Endodermal cell (in vitro differentiated cells): ENCODE data around the gene PODXL2. TPM values are rescaled to one million over a fixed set of nuclear protein-coding genes. Genes with fewer than 3 reads are reported as not detected.

Experiments
- DNase-seq: peaks from one replicate; pipeline ENCODE4 v3.0.0-alpha.2; 2017
- H3K27ac ChIP-seq: 2 replicates; pipeline ENCODE4 v1.5.1; 2013; ENCODE audit warnings: mild to moderate bottlenecking, low read depth, low read length, moderate library complexity
- H3K27me3 ChIP-seq: 2 replicates; pipeline ENCODE4 v1.6.1; 2013; ENCODE audit warnings: mild to moderate bottlenecking, low read length, moderate library complexity; ENCODE audit not compliant: insufficient read depth, control insufficient read depth, poor library complexity, severe bottlenecking
- H3K36me3 ChIP-seq: 2 replicates; pipeline ENCODE4 v1.7.0; 2013; ENCODE audit warnings: mild to moderate bottlenecking, low read length, moderate library complexity; ENCODE audit not compliant: control insufficient read depth, insufficient read depth
- H3K4me1 ChIP-seq: one replicate; pipeline ENCODE4 v1.7.0; 2013; ENCODE audit warnings: low read length; ENCODE audit not compliant: control insufficient read depth, insufficient read depth
- H3K4me3 ChIP-seq: 2 replicates; pipeline ENCODE4 v1.5.1; 2013; ENCODE audit warnings: mild to moderate bottlenecking, low read length, moderate library complexity
- H3K9ac ChIP-seq: 2 replicates; pipeline ENCODE4 v1.6.1; 2013; ENCODE audit warnings: mild to moderate bottlenecking, low read length, moderate library complexity; ENCODE audit not compliant: poor library complexity, severe bottlenecking; ENCODE audit errors: extremely low read depth
- H3K9me3 ChIP-seq: 2 replicates; pipeline ENCODE4 v1.6.1; 2013; ENCODE audit warnings: mild to moderate bottlenecking, low read length, moderate library complexity; ENCODE audit not compliant: control insufficient read depth
- H3K27ac Mint-ChIP-seq: 2 replicates; pipeline ENCODE4 v1.8.0; 2020; ENCODE audit warnings: mixed read lengths
- H3K27me3 Mint-ChIP-seq: 2 replicates; pipeline ENCODE4 v1.8.0; 2021; ENCODE audit warnings: mild to moderate bottlenecking, mixed read lengths; ENCODE audit not compliant: insufficient read depth
- H3K36me3 Mint-ChIP-seq: 2 replicates; pipeline ENCODE4 v1.8.0; 2020; ENCODE audit warnings: low read depth, mixed read lengths
- H3K4me1 Mint-ChIP-seq: 2 replicates; pipeline ENCODE4 v1.8.0; 2020; ENCODE audit warnings: mixed read lengths
- H3K4me3 Mint-ChIP-seq: 2 replicates; pipeline ENCODE4 v1.8.0; 2020; ENCODE audit warnings: mild to moderate bottlenecking, moderate library complexity, mixed read lengths
- H3K9me3 Mint-ChIP-seq: 2 replicates; pipeline ENCODE4 v1.8.0; 2020; ENCODE audit warnings: mild to moderate bottlenecking, mixed read lengths
- WGBS, 2 experiments: methylation state at CpG; one replicate each; pipeline versions ENCODE4 v1.1.5 to v1.1.7; 2013; ENCODE audit warnings: missing lambda C conversion rate in 2 of 2, mixed read lengths in 1 of 2; ENCODE audit not compliant: insufficient coverage in 1 of 2, insufficient read length in 1 of 2; 5-methylcytosine and 5-hydroxymethylcytosine counted together
- long read RNA-seq, 4 experiments: library from polyadenylated mRNA in 2 of 4; library from RNA in 1 of 4; library from capped mRNA in 1 of 4; stranded (forward) in 3 of 4; unstranded in 1 of 4; transcript quantifications; one replicate each; pipeline ENCODE4 v2.0.0, GENCODE V29; 2020 to 2021; ENCODE audit warnings: inconsistent platforms in 1 of 4
- polyA plus RNA-seq, 2 experiments: library from polyadenylated mRNA; stranded (reverse); fragments of 50-300 nt; gene quantifications; one replicate each; pipeline ENCODE4 v1.2.3, GENCODE V29; 2013
- total RNA-seq, 2 donors: library from RNA; stranded (reverse); fragmentation: NEBNext Ultra II Directional in 1 of 2; extraction: Animal tissue kit (Norgen Biotek cat#: 25700) in 1 of 2; gene quantifications; 2 replicates in 1 of 2; 3 replicates in 1 of 2; pipeline ENCODE4 v1.2.1, GENCODE V29; 2021
- TF ChIP-seq, protein P1 (sequence below): fragments of 200-600 bp; sonication (generic); conservative IDR thresholded peaks from 2 replicates; pipeline ENCODE4 v1.5.0; 2021; ENCODE audit warnings: antibody characterized with exemption, mild to moderate bottlenecking

The PODXL2 gene, protein sequence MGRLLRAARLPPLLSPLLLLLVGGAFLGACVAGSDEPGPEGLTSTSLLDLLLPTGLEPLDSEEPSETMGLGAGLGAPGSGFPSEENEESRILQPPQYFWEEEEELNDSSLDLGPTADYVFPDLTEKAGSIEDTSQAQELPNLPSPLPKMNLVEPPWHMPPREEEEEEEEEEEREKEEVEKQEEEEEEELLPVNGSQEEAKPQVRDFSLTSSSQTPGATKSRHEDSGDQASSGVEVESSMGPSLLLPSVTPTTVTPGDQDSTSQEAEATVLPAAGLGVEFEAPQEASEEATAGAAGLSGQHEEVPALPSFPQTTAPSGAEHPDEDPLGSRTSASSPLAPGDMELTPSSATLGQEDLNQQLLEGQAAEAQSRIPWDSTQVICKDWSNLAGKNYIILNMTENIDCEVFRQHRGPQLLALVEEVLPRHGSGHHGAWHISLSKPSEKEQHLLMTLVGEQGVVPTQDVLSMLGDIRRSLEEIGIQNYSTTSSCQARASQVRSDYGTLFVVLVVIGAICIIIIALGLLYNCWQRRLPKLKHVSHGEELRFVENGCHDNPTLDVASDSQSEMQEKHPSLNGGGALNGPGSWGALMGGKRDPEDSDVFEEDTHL
- 10 to 100 TPM; 11.8 to 16.5 TPM for total RNA-seq
- 49.2 TPM for polyA plus RNA-seq (2013, experiment 1 of 2)
- polyA plus RNA-seq (2013, experiment 2 of 2) = 46.8 TPM
- long read RNA-seq, experiment 1, transcript PODXL2-201 (8 exons, 2,186 nt) = major isoform, 5 of 13 reads
- long read RNA-seq, experiment 1, partial matches to known transcripts = 6 of 13 reads
- long read RNA-seq, experiment 1, other reads (novel, unspliced or antisense) = 2 of 13 reads
- long read RNA-seq, experiment 2, transcript PODXL2-201 (8 exons, 2,186 nt) = major isoform, 64 of 89 reads
- long read RNA-seq, experiment 2, partial matches to known transcripts = 15 of 89 reads
- long read RNA-seq, experiment 2, other reads (novel, unspliced or antisense) = 10 of 89 reads
- long read RNA-seq, experiment 3, transcript PODXL2-201 (8 exons, 2,186 nt) = major isoform, 11 of 19 reads
- long read RNA-seq, experiment 3, partial matches to known transcripts = 7 of 19 reads
- long read RNA-seq, experiment 3, other reads (novel, unspliced or antisense) = 1 of 19 reads
- long read RNA-seq, experiment 4, partial matches to known transcripts = 1 of 2 reads
- long read RNA-seq, experiment 4, other reads (novel, unspliced or antisense) = 1 of 2 reads

DNA sequence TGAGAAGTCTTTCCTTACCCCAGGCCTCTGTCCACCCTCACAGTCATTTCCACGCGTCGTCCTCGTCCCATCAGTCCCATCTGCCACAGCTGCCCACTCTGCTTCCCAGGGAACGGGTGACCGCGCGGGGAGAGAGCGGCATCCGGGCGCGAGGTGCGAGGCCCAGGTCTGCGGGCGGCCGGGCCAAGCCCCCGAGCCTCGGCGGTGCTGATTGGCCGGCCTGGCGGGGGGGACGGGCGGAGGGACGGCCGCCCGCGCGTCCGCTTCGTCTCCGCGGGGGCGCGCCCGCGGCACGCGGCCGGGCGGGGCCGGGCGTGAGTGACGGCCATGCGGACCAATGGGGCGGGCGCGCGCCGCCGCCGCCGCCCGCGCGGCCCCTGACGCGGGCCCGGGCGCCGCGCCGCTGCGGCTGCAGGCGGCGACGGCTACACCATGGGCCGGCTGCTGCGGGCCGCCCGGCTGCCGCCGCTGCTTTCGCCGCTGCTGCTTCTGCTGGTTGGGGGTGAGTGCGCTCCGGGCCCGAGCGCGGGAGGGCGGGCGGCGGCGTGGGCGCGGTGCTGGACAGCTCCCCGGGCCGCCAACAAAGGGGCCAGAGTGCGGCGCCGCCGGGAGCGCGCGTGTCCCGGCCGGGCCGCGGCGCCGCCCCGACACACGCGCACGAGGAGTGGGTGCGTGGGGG lies at the start of gene PODXL2:
TSS of gene PODXL2 (plus strand) at position 398 of the 679 bp plus-strand sequence. CDS start at position 433, 35 bp downstream.
- peaks cover 32% of the 10 kb centered on the region for H3K27me3 ChIP-seq

DNA sequence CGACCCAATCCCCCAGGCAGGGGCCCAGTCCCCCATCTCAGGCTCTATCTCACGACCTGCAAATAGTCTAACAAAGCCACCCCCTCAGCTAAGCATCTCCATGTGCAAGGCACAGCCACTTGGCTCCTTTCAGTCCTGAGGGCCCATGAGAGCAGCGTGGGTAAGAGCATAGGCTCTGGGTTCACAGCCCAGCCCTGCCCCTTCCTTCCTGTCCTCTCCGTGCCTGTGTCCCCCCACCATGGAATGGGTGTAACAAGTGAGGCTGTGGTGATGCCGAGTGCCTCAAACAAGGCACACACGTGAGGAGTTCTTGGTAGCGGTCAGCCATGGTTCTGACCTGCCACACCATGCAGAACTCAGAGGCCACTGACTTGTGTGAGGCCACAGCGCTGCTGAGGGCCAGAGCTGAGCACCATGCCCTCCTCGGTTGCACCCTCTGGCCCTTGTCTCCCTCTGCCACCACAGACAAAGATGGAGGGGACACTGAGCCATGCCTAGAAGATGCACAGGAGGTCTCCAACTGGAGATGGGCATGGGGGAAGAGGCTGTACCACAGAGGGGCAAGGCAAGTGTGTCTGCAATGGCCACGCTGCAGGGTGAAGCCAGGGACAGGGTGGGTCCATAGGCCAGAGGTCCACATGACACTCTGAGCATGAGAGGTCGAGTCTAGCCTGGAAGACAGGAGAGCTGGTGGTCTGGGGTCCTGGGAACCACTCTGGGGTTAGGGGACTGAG lies 48.5 kb upstream of the PODXL2 start:
- Histone ChIP-seq H3K9ac (no peak overlapping the region), H3K9me3 (no peaks in the 10 kb centered on the region), H3K36me3 (no peaks in the 10 kb centered on the region), H3K4me1 (no peaks in the 10 kb centered on the region), H3K27ac (no peak overlapping the region), H3K4me3 (no peak overlapping the region), H3K27me3 (no peaks in the 10 kb centered on the region)
- Mint-ChIP-seq H3K36me3 (peaks cover 6% of the 10 kb centered on the region), H3K4me1 (no peaks in the 10 kb centered on the region), H3K4me3 (no peak overlapping the region), H3K9me3 (no peaks in the 10 kb centered on the region), H3K27ac (no peak overlapping the region), H3K27me3 (no peaks in the 10 kb centered on the region)
- 93 to 100% methylated on average over 2 to 11 of the region's 11 CpGs for WGBS, 2 experiments
- no peak for DNase-seq
- TF ChIP-seq, protein P1, sequence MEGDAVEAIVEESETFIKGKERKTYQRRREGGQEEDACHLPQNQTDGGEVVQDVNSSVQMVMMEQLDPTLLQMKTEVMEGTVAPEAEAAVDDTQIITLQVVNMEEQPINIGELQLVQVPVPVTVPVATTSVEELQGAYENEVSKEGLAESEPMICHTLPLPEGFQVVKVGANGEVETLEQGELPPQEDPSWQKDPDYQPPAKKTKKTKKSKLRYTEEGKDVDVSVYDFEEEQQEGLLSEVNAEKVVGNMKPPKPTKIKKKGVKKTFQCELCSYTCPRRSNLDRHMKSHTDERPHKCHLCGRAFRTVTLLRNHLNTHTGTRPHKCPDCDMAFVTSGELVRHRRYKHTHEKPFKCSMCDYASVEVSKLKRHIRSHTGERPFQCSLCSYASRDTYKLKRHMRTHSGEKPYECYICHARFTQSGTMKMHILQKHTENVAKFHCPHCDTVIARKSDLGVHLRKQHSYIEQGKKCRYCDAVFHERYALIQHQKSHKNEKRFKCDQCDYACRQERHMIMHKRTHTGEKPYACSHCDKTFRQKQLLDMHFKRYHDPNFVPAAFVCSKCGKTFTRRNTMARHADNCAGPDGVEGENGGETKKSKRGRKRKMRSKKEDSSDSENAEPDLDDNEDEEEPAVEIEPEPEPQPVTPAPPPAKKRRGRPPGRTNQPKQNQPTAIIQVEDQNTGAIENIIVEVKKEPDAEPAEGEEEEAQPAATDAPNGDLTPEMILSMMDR = no peak

More for the DNA sequence above, at the start of gene PODXL2:
- Mint-ChIP-seq H3K27ac (no peak within 1 kb of the TSS), H3K27me3 (peaks cover 58% of the 10 kb centered on the region), H3K9me3 (peaks cover 4% of the 10 kb centered on the region), H3K36me3 (no peaks in the 10 kb centered on the region), H3K4me1 (no peaks in the 10 kb centered on the region), H3K4me3 (peak within 1 kb of the TSS; percentile 61)
- Histone ChIP-seq H3K4me1 (no peaks in the 10 kb centered on the region), H3K4me3 (peak within 1 kb of the TSS; percentile 73), H3K27ac (no peak within 1 kb of the TSS), H3K9me3 (no peaks in the 10 kb centered on the region), H3K36me3 (no peaks in the 10 kb centered on the region), H3K9ac (no peak within 1 kb of the TSS)
- TF ChIP-seq, protein P1 = no peak
- WGBS, 2 experiments = 3 to 7% methylated on average over 5 to 105 of the region's 105 CpGs
- DNase-seq = peak; percentile 79
